Calu3 (cell line): Measurements from ENCODE around the gene PAF1. TPM values are rescaled to one million over a fixed set of nuclear protein-coding genes. Genes with fewer than 3 reads are reported as not detected.

Source experiments
- BruUV-seq: library from RNA; stranded (reverse); fragments of 400-500 nt; replicated peaks from 2 replicates; lab custom pipeline; 2021; lab: Mats Ljungman, UMichigan
- CTCF ChIA-PET: fragments of 300-600 bp; sonication (Branson Sonifier 250); formaldehyde crosslinking; loops from one replicate; lab custom pipeline; 2022; ENCODE audit warnings: antibody characterized with exemption; lab: Charles Lee
- DNase-seq: peaks from one replicate; pipeline ENCODE4 v3.0.0; 2022
- H3K27ac Mint-ChIP-seq: one replicate; pipeline ENCODE4 v1.8.0; 2022; ENCODE audit warnings: mixed read lengths; ENCODE audit not compliant: unreplicated experiment
- H3K27me3 Mint-ChIP-seq: one replicate; pipeline ENCODE4 v1.8.0; 2022; ENCODE audit warnings: mixed read lengths; ENCODE audit not compliant: unreplicated experiment
- H3K36me3 Mint-ChIP-seq: one replicate; pipeline ENCODE4 v1.8.0; 2022; ENCODE audit warnings: mild to moderate bottlenecking, moderate library complexity, mixed read lengths; ENCODE audit not compliant: insufficient read depth, unreplicated experiment
- H3K4me1 Mint-ChIP-seq: one replicate; pipeline ENCODE4 v1.8.0; 2022; ENCODE audit warnings: mild to moderate bottlenecking, low read depth, mixed read lengths; ENCODE audit not compliant: unreplicated experiment
- H3K4me3 Mint-ChIP-seq: one replicate; pipeline ENCODE4 v1.8.0; 2022; ENCODE audit warnings: mild to moderate bottlenecking, low read depth, moderate library complexity, mixed read lengths; ENCODE audit not compliant: unreplicated experiment
- H3K9me3 Mint-ChIP-seq: one replicate; pipeline ENCODE4 v1.8.0; 2022; ENCODE audit warnings: low read depth, mixed read lengths; ENCODE audit not compliant: unreplicated experiment
- intact Hi-C: fragments of 100-400 bp; cut with micrococcal nuclease; formaldehyde crosslinking; loops from one replicate; pipeline ENCODE4 v1.10.0; 2022; ENCODE audit not compliant: unreplicated experiment
- total RNA-seq: library from RNA; stranded (reverse); gene quantifications from 2 replicates; pipeline ENCODE4 v1.2.3, GENCODE V29; 2022
- TF ChIP-seq, protein P1 (sequence below): fragments of 200-600 bp; IDR thresholded peaks from one replicate; pipeline ENCODE4 v1.8.0; 2022; ENCODE audit warnings: antibody characterized with exemption; ENCODE audit not compliant: unreplicated experiment

The PAF1 gene
- total RNA-seq, 1 experiment from 2014 or later = 64.3 TPM

DNA sequence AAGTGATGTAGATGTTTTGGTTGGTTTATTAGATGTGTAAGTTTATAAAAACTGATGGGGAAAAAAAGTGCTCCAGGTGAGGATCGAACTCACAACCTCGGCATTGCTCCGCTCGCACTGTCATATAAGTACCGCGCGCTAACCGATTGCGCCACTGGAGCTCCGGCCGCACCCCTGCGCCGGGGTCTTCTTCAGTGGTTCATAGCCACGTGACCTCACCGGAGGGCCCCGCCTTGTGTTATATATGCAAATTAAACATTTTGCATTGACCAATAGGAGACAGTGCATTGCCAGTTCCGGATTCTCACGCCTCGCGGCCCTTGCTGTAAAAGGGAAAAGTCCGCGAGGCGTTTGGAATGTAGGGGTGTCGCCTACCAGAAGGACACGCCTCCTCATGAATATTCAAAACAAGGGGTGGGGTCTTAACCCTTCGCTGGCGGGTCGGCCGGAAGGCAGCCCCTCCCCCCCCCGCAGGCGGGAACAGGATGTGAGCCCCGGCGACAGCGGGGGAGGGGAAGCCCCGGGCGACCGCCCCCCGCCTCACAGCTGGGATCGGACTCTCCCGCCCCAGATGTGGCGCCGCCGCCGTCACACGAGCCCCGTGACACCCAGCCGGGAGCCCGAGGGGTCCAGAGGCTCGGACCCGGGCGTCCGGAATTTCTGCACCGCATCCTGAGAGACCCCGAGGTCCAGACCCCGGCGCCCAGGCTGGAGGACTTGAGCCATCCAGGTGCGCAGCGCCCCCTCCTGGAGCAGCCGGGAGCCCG is 21.4 kb upstream of the PAF1 start, which contains the start of gene PLEKHG2:
TSS of gene PLEKHG2 (plus strand) at position 570 of the 767 bp plus-strand sequence. CDS start 1,418 bp downstream, outside the sequence.
- no peaks in the 10 kb centered on the region for H3K27me3 Mint-ChIP-seq
- peaks cover 71% of the 10 kb centered on the region for H3K36me3 Mint-ChIP-seq
- intact Hi-C loops = loop anchor here (2.0 to 5.0 kb wide), 2 partner anchors 19 to 290 kb away; no protein-coding TSS in a partner anchor
- H3K4me3 Mint-ChIP-seq = peak within 1 kb of the TSS; percentile 77
- TF ChIP-seq, protein P1, sequence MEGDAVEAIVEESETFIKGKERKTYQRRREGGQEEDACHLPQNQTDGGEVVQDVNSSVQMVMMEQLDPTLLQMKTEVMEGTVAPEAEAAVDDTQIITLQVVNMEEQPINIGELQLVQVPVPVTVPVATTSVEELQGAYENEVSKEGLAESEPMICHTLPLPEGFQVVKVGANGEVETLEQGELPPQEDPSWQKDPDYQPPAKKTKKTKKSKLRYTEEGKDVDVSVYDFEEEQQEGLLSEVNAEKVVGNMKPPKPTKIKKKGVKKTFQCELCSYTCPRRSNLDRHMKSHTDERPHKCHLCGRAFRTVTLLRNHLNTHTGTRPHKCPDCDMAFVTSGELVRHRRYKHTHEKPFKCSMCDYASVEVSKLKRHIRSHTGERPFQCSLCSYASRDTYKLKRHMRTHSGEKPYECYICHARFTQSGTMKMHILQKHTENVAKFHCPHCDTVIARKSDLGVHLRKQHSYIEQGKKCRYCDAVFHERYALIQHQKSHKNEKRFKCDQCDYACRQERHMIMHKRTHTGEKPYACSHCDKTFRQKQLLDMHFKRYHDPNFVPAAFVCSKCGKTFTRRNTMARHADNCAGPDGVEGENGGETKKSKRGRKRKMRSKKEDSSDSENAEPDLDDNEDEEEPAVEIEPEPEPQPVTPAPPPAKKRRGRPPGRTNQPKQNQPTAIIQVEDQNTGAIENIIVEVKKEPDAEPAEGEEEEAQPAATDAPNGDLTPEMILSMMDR = peak; percentile 93
- CTCF ChIA-PET = interaction anchor here (0.7 to 2.3 kb wide), 3 partner anchors 9 to 15 kb away, joined by 3 to 52 read pairs (median 10); no protein-coding TSS in a partner anchor
- H3K4me1 Mint-ChIP-seq = peaks cover 45% of the 10 kb centered on the region
- peak; percentile 99 for DNase-seq
- H3K9me3 Mint-ChIP-seq = no peaks in the 10 kb centered on the region
- H3K27ac Mint-ChIP-seq = peak within 1 kb of the TSS; percentile 94
- BruUV-seq = no TSS peak

DNA sequence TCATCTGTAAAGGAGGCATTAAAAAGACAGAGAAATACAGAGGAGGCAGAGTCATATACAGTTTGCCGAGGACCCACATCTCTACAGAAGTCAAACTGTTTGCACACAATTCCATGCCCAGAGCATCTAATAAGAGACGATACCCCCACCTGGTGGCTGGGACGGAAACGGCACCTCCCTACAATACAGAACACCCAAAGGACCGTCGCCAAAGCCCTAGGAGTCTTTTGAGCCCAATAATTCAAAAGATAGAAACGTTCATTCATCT is 20.9 kb upstream of the PAF1 start:
- no TSS peak for BruUV-seq
- H3K36me3 Mint-ChIP-seq = peaks cover 74% of the 10 kb centered on the region

DNA sequence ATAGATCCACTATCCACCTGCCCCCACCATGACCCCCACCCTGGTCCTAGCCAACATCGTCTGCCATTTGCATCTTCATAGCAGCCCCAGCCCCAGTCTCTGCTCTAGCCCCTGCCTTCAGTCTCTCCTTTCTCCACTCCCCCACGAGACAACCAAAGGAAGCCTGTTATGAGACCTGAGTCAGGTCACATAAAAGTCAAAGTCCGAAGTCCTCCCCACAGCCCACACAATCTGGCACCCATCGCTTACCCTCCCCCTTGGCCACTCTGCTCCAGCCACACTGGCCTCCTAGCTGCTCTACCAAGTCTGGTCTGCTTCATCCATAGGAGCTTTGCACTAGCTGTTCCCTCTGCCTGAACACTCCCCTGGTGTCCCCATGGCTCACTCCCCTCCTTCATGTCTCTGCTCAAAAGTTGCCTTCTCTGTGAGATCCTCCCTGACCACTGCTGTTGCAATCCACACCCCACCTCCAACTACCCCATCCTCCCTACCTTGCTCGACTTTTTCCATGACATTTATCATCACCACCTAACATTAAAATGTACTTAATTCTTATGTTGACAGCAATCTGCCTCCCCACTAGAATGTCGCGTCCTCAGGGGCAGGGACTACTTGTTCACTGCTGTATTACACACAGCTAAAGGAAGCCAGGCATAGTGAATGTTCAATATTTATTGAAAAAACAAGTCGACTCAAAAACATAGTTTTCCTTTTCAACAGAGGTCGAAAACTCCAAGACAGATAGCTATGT is 20.4 kb upstream of the PAF1 start:
- no peaks in the 10 kb centered on the region for H3K9me3 Mint-ChIP-seq
- H3K4me1 Mint-ChIP-seq = peaks cover 50% of the 10 kb centered on the region
- peak overlapping the region; percentile 77 for H3K4me3 Mint-ChIP-seq
- CTCF ChIA-PET = interaction anchor here (0.6 to 2.3 kb wide), 5 partner anchors 8 to 65 kb away, joined by 3 to 52 read pairs (median 6); partner anchors contain the start of genes MED29 and PAF1
- intact Hi-C loops = loop anchor here (1.0 to 5.0 kb wide), 2 partner anchors 14 to 289 kb away; no protein-coding TSS in a partner anchor
- peaks cover 79% of the 10 kb centered on the region for H3K36me3 Mint-ChIP-seq
- H3K27ac Mint-ChIP-seq = peak overlapping the region; percentile 94
- peak; percentile 56 for DNase-seq
- H3K27me3 Mint-ChIP-seq = no peaks in the 10 kb centered on the region
- TF ChIP-seq, protein P1 = no peak
- BruUV-seq = no TSS peak

More for the DNA sequence above, 20.9 kb upstream of the PAF1 start:
- peaks cover 45% of the 10 kb centered on the region for H3K4me1 Mint-ChIP-seq
- H3K27ac Mint-ChIP-seq = peak overlapping the region; percentile 94
- no peaks in the 10 kb centered on the region for H3K27me3 Mint-ChIP-seq
- no peaks in the 10 kb centered on the region for H3K9me3 Mint-ChIP-seq
- peak overlapping the region; percentile 77 for H3K4me3 Mint-ChIP-seq
- CTCF ChIA-PET = interaction anchor here (0.6 to 2.3 kb wide), 5 partner anchors 8 to 66 kb away, joined by 3 to 52 read pairs (median 6); partner anchors contain the start of genes MED29 and PAF1
- intact Hi-C loops = loop anchor here (1.0 to 5.0 kb wide), 3 partner anchors 14 to 289 kb away; no protein-coding TSS in a partner anchor
- peak; percentile 96 for DNase-seq
- TF ChIP-seq, protein P1 = peak; percentile 97

DNA sequence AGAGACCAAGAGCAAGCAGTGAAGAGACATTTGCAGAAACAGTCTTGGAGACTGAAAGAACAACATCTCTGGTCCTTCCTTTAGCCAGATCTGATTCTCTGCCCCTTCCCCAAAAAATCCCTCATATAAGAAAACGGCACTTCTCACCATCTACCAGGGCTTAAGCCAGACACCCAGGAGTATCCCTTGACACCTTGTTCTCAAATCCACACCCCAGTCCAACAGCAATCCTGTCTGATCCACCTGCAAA is 19.9 kb upstream of the PAF1 start:
- Mint-ChIP-seq H3K27ac (peak overlapping the region; percentile 94), H3K4me1 (peaks cover 55% of the 10 kb centered on the region), H3K4me3 (peak overlapping the region; percentile 77), H3K27me3 (no peaks in the 10 kb centered on the region), H3K36me3 (peaks cover 84% of the 10 kb centered on the region), H3K9me3 (no peaks in the 10 kb centered on the region)
- CTCF ChIA-PET = interaction anchor here (1.0 to 2.3 kb wide), 3 partner anchors 9 to 19 kb away, joined by 6 to 52 read pairs (median 10); partner anchors contain the start of genes MED29 and PAF1
- no peak for DNase-seq
- TF ChIP-seq, protein P1 = no peak
- intact Hi-C loops = loop anchor here (1.0 to 5.0 kb wide), 2 partner anchors 13 to 288 kb away; no protein-coding TSS in a partner anchor
- BruUV-seq = no TSS peak
